GM08714 (cell line): ENCODE data around the gene ESAM.

Experiments
- H3K4me3 ChIP-seq: fragments of 200-500 bp; sonication (Bioruptor generic); 2 replicates; pipeline ENCODE4 v1.5.1; 2014; ENCODE audit warnings: mild to moderate bottlenecking, low read length, inconsistent platforms
- ZNF274 ChIP-seq: IDR thresholded peaks from 2 replicates; pipeline ENCODE4 v1.6.1; 2012; ENCODE audit warnings: mild to moderate bottlenecking, low read depth, low read length

ESAM gene

DNA sequence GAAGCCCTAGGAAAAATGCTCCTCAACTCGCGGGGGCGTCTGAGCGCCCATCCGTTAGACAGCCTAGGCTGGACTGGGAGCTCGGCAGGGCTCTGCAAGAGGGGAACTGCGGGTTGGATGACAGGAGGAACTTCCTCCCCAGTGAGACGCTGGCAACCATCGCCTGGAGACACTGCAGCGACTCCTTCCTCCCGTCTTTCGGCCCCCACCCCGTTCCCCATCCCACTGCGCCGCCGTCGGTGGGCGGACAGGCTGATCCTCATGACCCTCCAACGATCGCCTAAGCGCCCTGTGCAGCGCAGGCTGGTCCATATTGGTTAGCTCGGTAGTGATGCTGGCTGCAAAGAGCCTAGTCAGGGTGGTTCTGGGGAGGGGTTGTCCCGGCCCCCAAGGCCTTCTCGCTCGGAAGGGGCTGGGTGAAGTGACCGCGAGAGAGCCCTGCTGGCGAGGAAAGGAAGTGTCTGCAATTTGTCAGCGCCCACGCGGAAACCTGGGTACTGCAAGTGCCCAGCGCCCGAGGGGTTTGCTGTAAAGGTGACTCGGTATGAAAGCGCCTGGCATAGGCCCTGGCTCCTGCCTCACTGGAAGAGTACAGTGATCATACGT is 21.7 kb downstream of the ESAM start:
- TF ChIP-seq ZNF274: no peak
- H3K4me3 ChIP-seq: peak overlapping the region; percentile 67; the same call in 1 of the 2 replicates

- no peak for TF ChIP-seq ZNF274
Measured at GRCh38 chr11:124739479-124740276, 22.4 kb downstream of the ESAM start, which contains the start of gene NRGN. Gene NRGN (plus strand): TSS chr11:124739942. CDS start chr11:124740085, 143 bp downstream.

DNA sequence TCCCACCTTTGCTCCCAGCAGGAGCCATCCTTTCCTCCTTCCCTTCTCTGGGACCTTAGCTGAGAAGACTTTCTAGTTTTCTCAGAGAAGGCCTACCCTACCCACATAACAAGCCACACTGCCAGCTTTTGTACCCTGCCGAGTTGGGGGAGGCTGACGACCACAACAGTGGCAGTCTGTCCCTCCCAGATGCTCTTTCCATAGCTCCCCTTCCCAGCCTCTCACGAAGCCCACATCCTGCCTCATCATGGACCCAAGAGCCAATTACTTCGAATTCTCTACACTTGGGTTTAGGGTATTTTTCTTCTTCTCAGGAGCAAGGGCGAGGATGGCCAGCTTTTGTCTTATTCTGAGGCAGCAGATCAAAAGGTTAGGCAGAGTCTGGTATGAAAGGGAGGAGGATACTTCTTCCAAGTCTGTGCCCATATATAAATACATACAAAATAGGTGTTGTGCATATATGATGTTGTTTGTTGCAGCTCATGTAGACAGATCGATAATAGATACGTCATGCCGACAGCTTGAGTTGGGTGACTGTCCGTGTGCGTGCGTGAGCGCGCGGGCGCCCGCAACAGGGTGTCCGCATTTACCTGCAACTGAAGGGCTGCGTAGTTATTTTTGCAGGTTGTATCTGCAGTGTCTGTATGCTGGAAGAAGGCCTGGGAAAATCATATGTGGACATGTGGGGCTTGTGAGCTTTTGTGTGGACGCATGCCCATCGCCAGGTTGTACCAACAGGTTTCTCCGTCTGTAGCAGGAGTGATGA is 23.2 kb downstream of the ESAM start:
- H3K4me3 ChIP-seq: peak overlapping the region; percentile 10; the same call in 1 of the 2 replicates

More at GRCh38 chr11:124739479-124740276, 22.4 kb downstream of the ESAM start, which contains the start of gene NRGN:
- H3K4me3 ChIP-seq: peak within 1 kb of the TSS; percentile 67; the same call in 1 of the 2 replicates

DNA sequence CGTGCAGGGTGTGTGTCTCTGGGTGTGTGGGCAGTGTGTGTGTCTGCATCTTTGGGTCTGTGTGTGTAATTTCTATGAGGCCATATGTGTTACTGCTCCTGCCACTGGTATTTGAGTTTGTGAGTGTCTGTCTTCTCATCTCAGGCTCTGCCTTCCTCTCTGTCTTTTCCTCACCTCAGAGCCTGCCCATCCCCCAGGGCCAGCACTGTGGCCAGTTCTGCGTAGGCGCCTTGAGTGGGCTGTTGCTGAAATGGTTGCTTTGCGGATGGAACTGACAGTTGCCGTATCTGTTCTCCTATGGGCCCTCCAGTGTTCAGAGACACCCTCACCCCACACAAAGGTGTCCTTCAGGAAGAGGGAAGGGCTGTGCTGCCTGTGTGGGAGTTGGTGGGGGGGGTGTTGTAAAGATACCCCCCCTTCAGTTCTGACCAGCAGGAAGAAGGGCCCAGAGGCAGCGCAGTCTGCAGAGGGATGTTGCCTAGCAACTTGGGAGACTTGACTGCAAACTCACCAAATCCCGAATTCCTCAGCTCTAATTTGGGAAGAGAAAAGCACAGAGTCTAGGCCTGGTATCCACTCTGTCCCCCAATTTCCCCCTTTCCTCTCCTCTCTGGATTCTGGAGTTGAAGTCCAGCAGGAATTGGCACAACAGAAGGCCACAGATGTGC is 24.3 kb downstream of the ESAM start:
- TF ChIP-seq ZNF274: no peak
- H3K4me3 ChIP-seq: no peak overlapping the region

More for the DNA sequence above, 23.2 kb downstream of the ESAM start:
- TF ChIP-seq ZNF274: no peak

DNA sequence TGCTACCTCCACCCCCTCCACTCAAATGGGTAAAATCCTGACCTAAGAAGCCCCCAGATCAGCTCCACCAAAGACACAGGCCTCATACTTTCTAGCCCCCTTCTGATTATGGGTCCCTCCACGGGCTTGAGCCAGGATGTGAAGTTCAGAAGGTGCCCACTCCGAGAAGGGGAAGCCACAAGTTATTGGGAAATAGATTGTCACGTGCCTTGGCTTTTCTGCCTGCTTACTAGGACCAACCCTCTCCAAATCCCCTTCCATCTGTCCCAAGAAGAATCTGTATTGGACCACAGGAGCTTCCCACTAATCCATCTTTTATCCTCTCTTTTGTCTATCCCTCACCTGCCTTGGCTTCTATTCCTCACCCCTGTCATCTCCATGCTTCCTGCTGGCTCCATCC is 25.4 kb downstream of the ESAM start:
- TF ChIP-seq ZNF274: no peak
- H3K4me3 ChIP-seq: no peak overlapping the region

DNA sequence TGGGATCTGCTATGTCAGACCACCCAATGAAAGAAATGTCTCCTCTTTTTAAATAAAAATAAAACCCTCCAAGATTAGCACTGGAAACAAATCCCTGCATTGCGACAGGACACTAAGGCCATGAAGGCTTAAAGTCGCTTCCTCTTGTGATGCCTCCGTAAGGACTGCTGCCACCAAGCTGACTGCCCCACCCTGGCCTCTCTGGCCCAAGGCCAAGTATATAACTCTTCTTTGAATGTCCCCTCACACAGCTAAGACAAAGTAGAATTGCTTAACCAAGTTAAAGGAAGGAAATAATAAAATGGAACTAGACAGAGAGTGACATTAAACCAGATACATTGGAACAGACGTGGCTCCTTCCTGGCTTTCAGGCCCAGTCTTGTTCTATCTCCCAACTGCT is 29.9 kb downstream of the ESAM start:
- TF ChIP-seq ZNF274: no peak
- no peak overlapping the region for H3K4me3 ChIP-seq

GRCh38 chr11:124729571-124729970 is 32.5 kb downstream of the ESAM start:
- no peak for TF ChIP-seq ZNF274
- no peak overlapping the region for H3K4me3 ChIP-seq

DNA sequence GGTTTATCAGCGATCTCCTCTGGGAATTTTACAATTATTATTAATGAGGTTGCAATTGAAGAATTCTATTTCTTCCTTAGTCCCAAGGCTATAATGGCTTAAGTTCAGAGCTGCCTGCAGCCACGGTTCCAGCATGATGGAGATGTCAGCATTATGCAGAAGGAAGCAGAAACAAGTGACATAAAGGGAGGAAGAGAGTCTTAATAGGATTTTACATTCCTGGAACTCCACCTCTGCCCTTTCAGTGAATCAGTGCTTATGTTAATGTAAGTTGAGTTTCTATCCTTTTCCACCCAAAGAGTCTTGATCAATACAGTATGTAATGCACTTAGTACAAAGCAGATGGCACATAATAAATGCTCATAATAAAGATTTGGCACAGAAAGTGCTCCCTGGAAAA is 34.0 kb downstream of the ESAM start:
- no peak for TF ChIP-seq ZNF274
- no peak overlapping the region for H3K4me3 ChIP-seq

DNA sequence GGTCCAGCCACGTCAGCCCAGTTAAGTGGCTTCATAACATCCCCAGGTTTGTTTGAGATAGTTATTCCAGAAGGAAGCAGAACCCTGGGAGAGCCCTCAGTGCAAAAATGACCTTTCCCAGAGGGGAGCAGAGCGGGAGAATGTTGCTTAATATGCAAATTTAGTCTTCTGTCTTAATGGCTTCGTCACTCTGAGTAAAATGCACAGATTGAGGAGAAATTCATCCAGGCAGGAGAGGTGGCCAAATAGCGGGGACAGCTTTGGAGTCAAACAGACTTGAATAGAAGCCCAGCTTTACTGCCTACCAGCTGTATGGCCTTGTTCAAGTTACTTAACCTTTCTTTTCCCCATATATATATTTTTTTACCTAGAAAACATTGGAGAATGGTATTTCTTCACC is 34.6 kb downstream of the ESAM start:
- no peak for TF ChIP-seq ZNF274
- no peak overlapping the region for H3K4me3 ChIP-seq

GRCh38 chr11:124725719-124726105 is 36.4 kb downstream of the ESAM start:
- TF ChIP-seq ZNF274: no peak
- H3K4me3 ChIP-seq: no peak overlapping the region; the same call in 1 of the 2 replicates

DNA sequence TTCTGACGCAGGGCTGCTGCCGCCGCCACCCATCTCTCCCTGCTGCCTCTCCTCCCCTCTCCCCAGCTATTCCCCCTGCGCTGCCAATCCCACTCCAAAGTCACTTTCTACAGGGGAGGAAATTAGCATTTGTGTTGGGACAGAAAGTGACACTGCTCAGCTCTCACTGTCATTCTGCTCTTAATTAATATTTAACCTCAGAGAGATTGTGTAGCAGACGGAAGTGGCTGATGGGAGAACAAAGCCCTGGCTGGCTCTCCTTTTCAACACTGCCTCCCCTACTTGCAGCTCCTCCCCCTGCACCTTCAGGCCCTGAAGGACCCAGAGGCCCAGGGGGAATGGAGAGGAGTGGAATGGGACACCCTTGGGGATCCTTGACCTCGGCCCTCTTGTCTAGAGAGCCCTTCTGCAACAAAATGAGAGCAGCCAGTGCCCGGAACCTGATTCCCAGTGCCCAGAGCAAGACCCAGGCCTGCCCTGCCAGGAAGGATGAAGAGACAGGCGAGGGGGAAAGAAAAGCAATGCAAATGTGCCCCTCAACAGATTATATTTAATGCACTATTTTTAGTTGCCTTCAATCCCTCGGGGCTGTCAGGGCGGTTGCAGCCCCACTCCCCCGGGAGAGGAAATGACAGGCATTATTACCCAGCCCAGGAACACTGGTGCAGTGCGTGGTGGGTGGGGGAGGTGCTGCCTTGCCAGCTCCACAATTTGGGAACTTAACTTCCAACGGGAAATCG is 36.9 kb downstream of the ESAM start:
- peak overlapping the region; percentile 23; the same call in 1 of the 2 replicates for H3K4me3 ChIP-seq
- no peak for TF ChIP-seq ZNF274

DNA sequence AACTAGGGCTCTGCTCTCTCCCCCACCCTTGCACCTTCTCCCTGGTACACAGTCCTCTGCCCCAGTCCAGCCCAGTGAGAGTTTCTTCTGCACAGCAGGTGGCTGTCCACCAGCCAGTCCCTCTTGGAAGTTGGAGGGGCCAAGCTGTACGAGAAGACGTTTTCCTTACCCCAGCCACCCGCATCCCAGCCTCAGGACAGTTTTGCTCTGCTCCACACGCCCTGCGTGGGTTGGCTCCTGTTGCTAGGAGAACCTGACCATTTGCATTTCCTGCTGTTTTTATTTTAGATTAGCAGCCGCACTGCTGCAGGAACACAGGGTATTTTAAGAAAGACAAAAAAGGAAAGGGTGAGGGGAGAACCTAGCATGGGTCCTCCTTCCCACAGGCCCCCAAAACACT is 39.9 kb downstream of the ESAM start:
- TF ChIP-seq ZNF274: no peak
- no peak overlapping the region for H3K4me3 ChIP-seq

DNA sequence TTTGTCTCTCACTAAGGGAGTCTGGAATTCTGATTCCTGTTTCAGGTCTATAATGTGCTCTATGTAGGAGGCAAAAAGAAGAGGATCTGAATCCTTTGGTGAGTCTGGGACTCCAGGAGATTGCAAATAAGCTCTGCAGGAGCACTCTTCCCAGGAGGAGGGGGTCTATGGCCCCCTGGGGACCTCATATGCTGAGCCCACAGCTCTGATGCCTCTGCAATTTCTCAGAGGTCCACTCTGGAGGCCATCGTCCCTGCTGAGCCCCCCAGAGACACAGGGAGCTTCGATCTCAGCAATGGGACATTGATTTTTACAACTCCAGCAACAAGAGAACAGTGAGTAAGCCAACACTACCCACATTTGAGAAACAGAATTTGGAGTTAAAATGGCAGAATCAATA is 42.6 kb downstream of the ESAM start:
- H3K4me3 ChIP-seq: no peak overlapping the region
- TF ChIP-seq ZNF274: no peak
